IMR-90 (cell line): ENCODE results near the gene ITGB5.

Experiments
- BHLHE40 ChIP-seq: fragments of 150-350 bp; IDR thresholded peaks from 2 replicates; pipeline ENCODE4 v1.6.1; 2016; ENCODE audit warnings: mild to moderate bottlenecking, low read depth, low read length
- CEBPB ChIP-seq: IDR thresholded peaks from 2 replicates; pipeline ENCODE4 v1.6.1; 2012; ENCODE audit warnings: low read depth, low read length, improper control_type of control experiment
- FOS ChIP-seq: fragments of 150-350 bp; IDR thresholded peaks from 2 replicates; pipeline ENCODE4 v1.6.1; 2016; ENCODE audit warnings: low read depth, low read length
- MAFK ChIP-seq: IDR thresholded peaks from 2 replicates; pipeline ENCODE4 v1.6.1; 2012; ENCODE audit warnings: low read depth, low read length, improper control_type of control experiment
- MAZ ChIP-seq: IDR thresholded peaks from 2 replicates; pipeline ENCODE4 v1.6.1; 2012; ENCODE audit warnings: low read depth, mild to moderate bottlenecking, low read length, improper control_type of control experiment, moderate library complexity, borderline replicate concordance
- MXI1 ChIP-seq: IDR thresholded peaks from 2 replicates; pipeline ENCODE4 v1.6.1; 2012; ENCODE audit warnings: low read depth, mild to moderate bottlenecking, low read length, moderate library complexity, borderline replicate concordance
- POLR2A ChIP-seq: IDR thresholded peaks from 2 replicates; pipeline ENCODE4 v1.6.1; 2012; ENCODE audit warnings: mild to moderate bottlenecking, low read depth, low read length
- RAD21 ChIP-seq: IDR thresholded peaks from 2 replicates; pipeline ENCODE4 v1.6.1; 2012; ENCODE audit warnings: low read length, improper control_type of control experiment
- RCOR1 ChIP-seq: IDR thresholded peaks from 2 replicates; pipeline ENCODE4 v1.6.1; 2012; ENCODE audit warnings: mild to moderate bottlenecking, low read length, improper control_type of control experiment; ENCODE audit not compliant: insufficient replicate concordance
- RFX5 ChIP-seq: IDR thresholded peaks from 2 replicates; pipeline ENCODE4 v1.8.0; 2012; ENCODE audit warnings: low read depth, mild to moderate bottlenecking, low read length, moderate library complexity
- SMC3 ChIP-seq: fragments of 150-350 bp; IDR thresholded peaks from 2 replicates; pipeline ENCODE4 v1.6.1; 2016; ENCODE audit warnings: low read depth, mild to moderate bottlenecking, antibody characterized with exemption, low read length, moderate library complexity
- TF ChIP-seq, protein P1 (sequence below): conservative IDR thresholded peaks from 2 replicates; pipeline ENCODE4 v1.5.1; 2012; ENCODE audit warnings: mild to moderate bottlenecking, low read depth, low read length, improper control_type of control experiment
- TF ChIP-seq, protein P2 (sequence below): fragments of 150-350 bp; IDR thresholded peaks from 2 replicates; pipeline ENCODE4 v1.6.1; 2017; ENCODE audit warnings: mild to moderate bottlenecking, antibody characterized with exemption, low read length, low read depth
- TF ChIP-seq, protein P3 (sequence below): fragments of 150-350 bp; IDR thresholded peaks from 2 replicates; pipeline ENCODE4 v1.6.1; 2016; ENCODE audit warnings: low read depth, mild to moderate bottlenecking, low read length, moderate library complexity, borderline replicate concordance

DNA sequence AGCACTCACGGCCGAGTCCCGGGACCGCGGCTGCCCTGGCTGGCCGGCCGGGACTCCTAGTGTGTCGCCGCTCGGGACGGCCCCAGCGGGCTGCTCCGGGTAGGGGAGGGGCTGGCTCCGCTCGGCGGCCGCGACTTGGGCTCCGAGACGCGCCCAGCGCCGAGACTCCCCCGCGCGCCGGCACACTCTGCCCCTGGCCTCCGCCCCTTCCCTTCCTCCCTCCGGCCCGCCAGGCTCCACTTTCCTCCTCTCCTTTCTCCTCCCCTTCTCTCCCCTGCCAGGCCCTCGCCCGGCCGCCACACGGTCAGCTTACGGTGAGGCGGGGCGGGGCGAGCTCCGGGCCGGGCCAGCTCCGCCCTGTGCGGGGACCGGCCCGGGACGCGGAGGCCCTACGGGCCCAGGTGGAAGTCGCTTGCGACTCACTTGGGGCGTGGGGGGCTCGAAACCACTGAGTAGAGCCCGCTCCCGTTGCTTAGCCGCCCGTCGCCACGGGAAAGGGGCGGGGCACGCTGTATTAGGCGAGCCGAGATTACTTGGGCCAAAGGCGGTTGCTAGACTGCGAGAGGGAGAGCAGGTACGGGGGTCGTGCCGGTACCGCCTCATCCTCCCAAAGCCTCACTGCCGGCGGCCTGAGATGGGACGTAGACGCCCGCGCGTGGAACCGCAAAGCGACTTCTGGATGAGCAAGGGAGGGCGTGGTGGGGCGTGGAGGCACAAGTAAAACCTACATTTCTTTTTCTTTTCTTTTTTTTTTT lies at the start of gene ITGB5:
- TF ChIP-seq MAFK, result no peak
- TF ChIP-seq, protein P1, sequence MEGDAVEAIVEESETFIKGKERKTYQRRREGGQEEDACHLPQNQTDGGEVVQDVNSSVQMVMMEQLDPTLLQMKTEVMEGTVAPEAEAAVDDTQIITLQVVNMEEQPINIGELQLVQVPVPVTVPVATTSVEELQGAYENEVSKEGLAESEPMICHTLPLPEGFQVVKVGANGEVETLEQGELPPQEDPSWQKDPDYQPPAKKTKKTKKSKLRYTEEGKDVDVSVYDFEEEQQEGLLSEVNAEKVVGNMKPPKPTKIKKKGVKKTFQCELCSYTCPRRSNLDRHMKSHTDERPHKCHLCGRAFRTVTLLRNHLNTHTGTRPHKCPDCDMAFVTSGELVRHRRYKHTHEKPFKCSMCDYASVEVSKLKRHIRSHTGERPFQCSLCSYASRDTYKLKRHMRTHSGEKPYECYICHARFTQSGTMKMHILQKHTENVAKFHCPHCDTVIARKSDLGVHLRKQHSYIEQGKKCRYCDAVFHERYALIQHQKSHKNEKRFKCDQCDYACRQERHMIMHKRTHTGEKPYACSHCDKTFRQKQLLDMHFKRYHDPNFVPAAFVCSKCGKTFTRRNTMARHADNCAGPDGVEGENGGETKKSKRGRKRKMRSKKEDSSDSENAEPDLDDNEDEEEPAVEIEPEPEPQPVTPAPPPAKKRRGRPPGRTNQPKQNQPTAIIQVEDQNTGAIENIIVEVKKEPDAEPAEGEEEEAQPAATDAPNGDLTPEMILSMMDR, result no peak
- peak; percentile 73 for TF ChIP-seq POLR2A
- TF ChIP-seq MXI1, result no peak
- no peak for TF ChIP-seq RFX5
- TF ChIP-seq RAD21, result peak; percentile 16; the same call in 1 of the 2 replicates
- TF ChIP-seq, protein P2, sequence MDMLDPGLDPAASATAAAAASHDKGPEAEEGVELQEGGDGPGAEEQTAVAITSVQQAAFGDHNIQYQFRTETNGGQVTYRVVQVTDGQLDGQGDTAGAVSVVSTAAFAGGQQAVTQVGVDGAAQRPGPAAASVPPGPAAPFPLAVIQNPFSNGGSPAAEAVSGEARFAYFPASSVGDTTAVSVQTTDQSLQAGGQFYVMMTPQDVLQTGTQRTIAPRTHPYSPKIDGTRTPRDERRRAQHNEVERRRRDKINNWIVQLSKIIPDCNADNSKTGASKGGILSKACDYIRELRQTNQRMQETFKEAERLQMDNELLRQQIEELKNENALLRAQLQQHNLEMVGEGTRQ, result no peak
- TF ChIP-seq BHLHE40, result no peak
- no peak for TF ChIP-seq RCOR1
- no peak for TF ChIP-seq CEBPB
- TF ChIP-seq FOS, result no peak
- TF ChIP-seq, protein P3, sequence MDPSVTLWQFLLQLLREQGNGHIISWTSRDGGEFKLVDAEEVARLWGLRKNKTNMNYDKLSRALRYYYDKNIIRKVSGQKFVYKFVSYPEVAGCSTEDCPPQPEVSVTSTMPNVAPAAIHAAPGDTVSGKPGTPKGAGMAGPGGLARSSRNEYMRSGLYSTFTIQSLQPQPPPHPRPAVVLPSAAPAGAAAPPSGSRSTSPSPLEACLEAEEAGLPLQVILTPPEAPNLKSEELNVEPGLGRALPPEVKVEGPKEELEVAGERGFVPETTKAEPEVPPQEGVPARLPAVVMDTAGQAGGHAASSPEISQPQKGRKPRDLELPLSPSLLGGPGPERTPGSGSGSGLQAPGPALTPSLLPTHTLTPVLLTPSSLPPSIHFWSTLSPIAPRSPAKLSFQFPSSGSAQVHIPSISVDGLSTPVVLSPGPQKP, result no peak
- TF ChIP-seq MAZ, result peak; percentile 55; the same call in 1 of the 2 replicates
- no peak for TF ChIP-seq SMC3
